KMS-11 (cell line): ENCODE data around the gene RAB23.

Experiments used
- H2AFZ ChIP-seq: fragments of 200-600 bp; sonication (generic); 2 replicates; pipeline ENCODE4 v1.6.1; 2016; ENCODE audit warnings: antibody characterized with exemption, mixed run types, low read depth
- H3K27ac ChIP-seq: fragments of 200-600 bp; sonication (generic); 2 replicates; pipeline ENCODE4 v1.6.1; 2016; ENCODE audit warnings: mild to moderate bottlenecking, mixed run types
- H3K27me3 ChIP-seq: fragments of 200-600 bp; sonication (generic); 2 replicates; pipeline ENCODE4 v1.6.1; 2017; ENCODE audit warnings: mild to moderate bottlenecking, low read depth, mixed run types, moderate library complexity; ENCODE audit not compliant: insufficient read depth
- H3K36me3 ChIP-seq: fragments of 200-600 bp; sonication (generic); 2 replicates; pipeline ENCODE4 v1.6.1; 2017; ENCODE audit warnings: mild to moderate bottlenecking, mixed run types; ENCODE audit not compliant: insufficient read depth
- H3K4me1 ChIP-seq: fragments of 200-600 bp; sonication (generic); 2 replicates; pipeline ENCODE4 v1.6.1; 2016; ENCODE audit warnings: mild to moderate bottlenecking, low read depth, mixed run types; ENCODE audit not compliant: poor library complexity, severe bottlenecking
- H3K4me2 ChIP-seq: fragments of 200-600 bp; sonication (generic); 2 replicates; pipeline ENCODE4 v1.7.0; 2016; ENCODE audit warnings: mild to moderate bottlenecking, mixed run types
- H3K4me3 ChIP-seq: fragments of 200-600 bp; sonication (generic); IDR thresholded peaks from 2 replicates; pipeline ENCODE4 v1.6.1; 2017; ENCODE audit warnings: low read depth, low read length, mixed read lengths; ENCODE audit not compliant: insufficient read depth
- H3K79me2 ChIP-seq: fragments of 200-600 bp; sonication (generic); 2 replicates; pipeline ENCODE4 v1.6.1; 2016; ENCODE audit warnings: low read depth, mixed run types; ENCODE audit not compliant: insufficient read depth
- H3K9ac ChIP-seq: fragments of 200-600 bp; sonication (generic); 2 replicates; pipeline ENCODE4 v1.6.1; 2016; ENCODE audit warnings: mild to moderate bottlenecking, mixed run types
- H4K20me1 ChIP-seq: fragments of 200-600 bp; sonication (generic); 2 replicates; pipeline ENCODE4 v1.6.1; 2016; ENCODE audit warnings: mild to moderate bottlenecking, mixed run types; ENCODE audit not compliant: insufficient read depth
- TF ChIP-seq, protein P1 (sequence below): fragments of 200-600 bp; sonication (generic); conservative IDR thresholded peaks from 2 replicates; pipeline ENCODE4 v1.6.1; 2017; ENCODE audit warnings: low read depth, mild to moderate bottlenecking, antibody characterized with exemption, low read length, moderate library complexity, mixed read lengths

RAB23 gene

DNA sequence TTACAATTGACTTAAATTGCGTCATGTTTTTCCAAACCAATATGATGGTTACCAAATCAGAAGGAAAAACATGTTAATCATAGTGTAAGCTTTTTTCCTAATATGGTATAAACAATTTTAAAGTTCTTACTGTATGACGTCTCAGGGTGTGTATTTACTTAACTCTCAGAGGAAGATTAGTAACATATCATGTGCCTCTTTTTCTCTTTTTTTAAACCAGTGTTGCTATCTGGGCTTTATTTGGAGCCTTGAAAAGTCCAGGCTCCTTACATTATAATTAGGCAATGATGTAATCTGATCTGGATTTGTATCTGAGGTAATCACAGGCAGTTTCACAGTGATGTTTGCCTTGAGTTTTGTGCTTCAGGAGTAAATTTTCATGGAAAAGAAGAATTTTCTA is 20.4 kb upstream of the RAB23 start:
- Histone ChIP-seq H3K27ac (no peak overlapping the region), H3K4me3 (no peak overlapping the region), H2AFZ (no peak overlapping the region), H3K4me1 (no peaks in the 10 kb centered on the region), H3K27me3 (no peaks in the 10 kb centered on the region), H3K36me3 (no peaks in the 10 kb centered on the region), H3K79me2 (no peaks in the 10 kb centered on the region), H4K20me1 (no peaks in the 10 kb centered on the region), H3K4me2 (no peak overlapping the region), H3K9ac (no peak overlapping the region)
- TF ChIP-seq, protein P1, sequence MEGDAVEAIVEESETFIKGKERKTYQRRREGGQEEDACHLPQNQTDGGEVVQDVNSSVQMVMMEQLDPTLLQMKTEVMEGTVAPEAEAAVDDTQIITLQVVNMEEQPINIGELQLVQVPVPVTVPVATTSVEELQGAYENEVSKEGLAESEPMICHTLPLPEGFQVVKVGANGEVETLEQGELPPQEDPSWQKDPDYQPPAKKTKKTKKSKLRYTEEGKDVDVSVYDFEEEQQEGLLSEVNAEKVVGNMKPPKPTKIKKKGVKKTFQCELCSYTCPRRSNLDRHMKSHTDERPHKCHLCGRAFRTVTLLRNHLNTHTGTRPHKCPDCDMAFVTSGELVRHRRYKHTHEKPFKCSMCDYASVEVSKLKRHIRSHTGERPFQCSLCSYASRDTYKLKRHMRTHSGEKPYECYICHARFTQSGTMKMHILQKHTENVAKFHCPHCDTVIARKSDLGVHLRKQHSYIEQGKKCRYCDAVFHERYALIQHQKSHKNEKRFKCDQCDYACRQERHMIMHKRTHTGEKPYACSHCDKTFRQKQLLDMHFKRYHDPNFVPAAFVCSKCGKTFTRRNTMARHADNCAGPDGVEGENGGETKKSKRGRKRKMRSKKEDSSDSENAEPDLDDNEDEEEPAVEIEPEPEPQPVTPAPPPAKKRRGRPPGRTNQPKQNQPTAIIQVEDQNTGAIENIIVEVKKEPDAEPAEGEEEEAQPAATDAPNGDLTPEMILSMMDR = no peak

DNA sequence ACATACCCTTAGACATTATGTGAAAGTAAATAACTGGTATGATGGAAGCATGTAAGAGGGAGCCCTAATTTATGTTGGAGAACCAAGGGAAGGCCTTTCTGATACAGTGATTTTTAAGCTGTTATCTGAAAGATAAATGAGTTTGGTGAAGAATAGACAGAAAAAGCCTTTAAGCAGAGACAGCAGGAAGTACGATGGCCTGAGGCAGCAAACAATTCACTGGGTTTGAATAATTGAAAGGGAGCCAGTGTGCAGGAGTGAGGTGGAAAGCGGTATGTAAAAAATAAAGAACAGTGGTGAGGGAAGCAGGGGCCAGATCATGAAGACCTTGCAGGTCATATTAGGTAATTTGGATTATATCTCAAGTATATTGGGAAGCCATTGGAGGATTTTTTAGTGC is 4.1 kb upstream of the RAB23 start:
- H2AFZ ChIP-seq = no peak overlapping the region
- TF ChIP-seq, protein P1 = no peak
- no peak overlapping the region for H3K27ac ChIP-seq
- no peak overlapping the region for H3K4me3 ChIP-seq
- H3K79me2 ChIP-seq = no peaks in the 10 kb centered on the region
- no peaks in the 10 kb centered on the region for H3K27me3 ChIP-seq
- no peak overlapping the region for H3K9ac ChIP-seq
- H3K4me2 ChIP-seq = no peak overlapping the region
- peaks cover 5% of the 10 kb centered on the region for H3K4me1 ChIP-seq
- H3K36me3 ChIP-seq = no peaks in the 10 kb centered on the region
- no peaks in the 10 kb centered on the region for H4K20me1 ChIP-seq

DNA sequence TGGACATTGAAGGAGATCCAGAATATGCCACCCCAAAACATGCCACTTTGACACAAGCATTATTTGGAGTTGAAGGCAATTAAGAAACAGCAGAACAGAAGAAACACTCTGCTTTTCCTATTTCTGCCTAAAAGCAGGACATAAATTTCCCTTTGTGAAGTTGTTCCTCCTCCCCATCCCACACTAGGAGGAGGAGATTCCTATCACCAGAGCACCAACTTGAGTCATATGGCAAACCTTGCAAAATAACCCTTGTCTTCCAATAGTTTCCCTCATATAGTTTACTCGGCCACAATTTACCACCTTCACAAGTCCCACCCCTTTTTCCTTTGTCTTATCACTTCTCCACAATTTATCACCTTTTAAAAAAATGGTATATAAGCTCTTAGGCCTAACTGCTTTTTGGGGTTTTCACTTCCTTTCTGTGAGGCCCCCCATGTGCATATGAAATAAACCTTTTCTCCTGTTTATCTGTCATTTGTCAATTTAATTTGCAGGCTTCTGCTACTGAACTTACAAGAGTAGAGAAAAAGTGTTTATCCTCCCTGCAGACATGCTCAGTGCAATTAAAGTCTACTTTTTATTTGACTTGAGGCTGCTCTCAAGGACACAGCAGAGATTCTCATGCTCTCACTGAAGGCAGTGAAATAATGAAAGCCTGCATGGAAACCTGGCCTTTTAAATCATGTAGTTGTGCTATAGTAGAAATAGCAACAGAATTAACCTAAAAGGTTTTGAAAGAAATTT is 2.8 kb upstream of the RAB23 start:
- Histone ChIP-seq H3K36me3 (no peaks in the 10 kb centered on the region), H4K20me1 (no peaks in the 10 kb centered on the region), H2AFZ (no peak overlapping the region), H3K4me3 (no peak overlapping the region), H3K4me2 (no peak overlapping the region), H3K27ac (no peak overlapping the region), H3K27me3 (no peaks in the 10 kb centered on the region), H3K79me2 (no peaks in the 10 kb centered on the region), H3K9ac (no peak overlapping the region), H3K4me1 (peaks cover 8% of the 10 kb centered on the region)
- TF ChIP-seq, protein P1 = no peak

DNA sequence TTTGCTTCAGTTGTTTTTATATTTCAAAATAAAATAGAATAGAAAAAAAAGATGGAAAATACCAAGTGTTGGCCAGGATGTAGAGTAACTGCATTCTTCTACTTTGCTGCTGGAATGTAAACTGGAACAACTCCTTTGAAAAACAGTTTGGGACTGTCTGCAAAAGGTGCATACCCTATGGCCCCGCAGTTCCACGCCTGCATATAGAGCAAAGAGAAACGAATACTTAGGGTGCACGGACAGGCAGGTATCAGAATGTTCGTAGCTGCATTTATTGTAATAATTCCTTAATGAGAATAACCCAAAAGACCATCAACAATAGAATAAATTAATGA is 603 bp upstream of the RAB23 start:
- H3K4me1 ChIP-seq = peaks cover 13% of the 10 kb centered on the region
- no peaks in the 10 kb centered on the region for H3K79me2 ChIP-seq
- H3K27ac ChIP-seq = no peak overlapping the region
- H3K27me3 ChIP-seq = no peaks in the 10 kb centered on the region
- no peaks in the 10 kb centered on the region for H4K20me1 ChIP-seq
- H3K4me3 ChIP-seq = no peak overlapping the region
- peak overlapping the region; percentile 77 for H3K4me2 ChIP-seq
- peak overlapping the region; percentile 99 for H2AFZ ChIP-seq
- H3K36me3 ChIP-seq = no peaks in the 10 kb centered on the region
- TF ChIP-seq, protein P1 = no peak
- 0 out of 2 replicates have a peak overlapping the region, but pooled peaks have one; percentile 32 for H3K9ac ChIP-seq
